K562 (cell line): ENCODE results near the gene PPP1R15B.

Experiments used
- CTCF ChIP-seq, 3 experiments: IDR thresholded peaks in 2 of 3; conservative IDR thresholded peaks in 1 of 3; 2 replicates each; pipeline ENCODE4 v1.5.1; 2011 to 2012; ENCODE audit warnings: low read length in 3 of 3, mild to moderate bottlenecking in 3 of 3, control low read depth in 2 of 3, improper control_type of control experiment in 1 of 3, inconsistent platforms in 1 of 3, low read depth in 1 of 3, mixed read lengths in 1 of 3, moderate library complexity in 1 of 3; ENCODE audit not compliant: insufficient read depth in 2 of 3
- ESRRA ChIP-seq: fragments of 450-650 bp; IDR thresholded peaks from 2 replicates; pipeline ENCODE4 v1.6.1; 2014; ENCODE audit warnings: low read depth, mild to moderate bottlenecking, moderate library complexity, borderline replicate concordance
- FOS ChIP-seq: IDR thresholded peaks from 3 replicates; pipeline ENCODE4 v1.6.1; 2011; ENCODE audit not compliant: insufficient read length; ENCODE audit errors: extremely low read depth
- ILK ChIP-seq: fragments of 450-650 bp; IDR thresholded peaks from 2 replicates; pipeline ENCODE4 v1.6.1; 2016; ENCODE audit warnings: missing genetic modification characterization, low read depth, mild to moderate bottlenecking, missing compliant biosample characterization, moderate library complexity, borderline replicate concordance
- POLR2A ChIP-seq: fragments of 450-650 bp; conservative IDR thresholded peaks from 2 replicates; pipeline ENCODE4 v1.6.1; 2016
- ZNF609 ChIP-seq: sonication (generic); formaldehyde crosslinking; IDR thresholded peaks from 2 replicates; pipeline ENCODE4 v1.8.1; 2023; ENCODE audit warnings: missing genetic modification reagents, mild to moderate bottlenecking, borderline replicate concordance

GRCh38 chr1:204437796-204438570 lies 26.4 kb upstream of the PPP1R15B start:
- TF ChIP-seq ILK (tag) (no peak), ESRRA (no peak), FOS (no peak), POLR2A (no peak), ZNF609 (CRISPR knock-in tag) (no peak), CTCF (IDR thresholded peaks at IDR 0.05 in 2 of 3, conservative IDR thresholded peaks at IDR 0.05 in 1 of 3; ENCODE audit: insufficient read depth in 2 of 3, low read depth in 1 of 3, low read length in 3 of 3) (no peak)
